H9 (cell line): ENCODE data around the gene EDN3. TPM values are rescaled to one million over a fixed set of nuclear protein-coding genes. Genes with fewer than 3 reads are reported as not detected.

Source experiments
- DNase-seq: peaks from one replicate; pipeline ENCODE4 v3.0.0-alpha.2; 2017
- H2AFZ ChIP-seq: one replicate; pipeline ENCODE4 v1.6.1; 2013; ENCODE audit warnings: mild to moderate bottlenecking, low read length, control low read depth, moderate library complexity
- H2AK5ac ChIP-seq: 2 replicates; pipeline ENCODE4 v1.6.1; 2013; ENCODE audit warnings: low read length, control low read depth, mixed read lengths; ENCODE audit not compliant: insufficient read length
- H2BK120ac ChIP-seq: one replicate; pipeline ENCODE4 v1.6.1; 2013; ENCODE audit warnings: low read depth, mild to moderate bottlenecking, low read length, control low read depth, inconsistent platforms; ENCODE audit not compliant: poor library complexity, severe bottlenecking
- H2BK12ac ChIP-seq: 2 replicates; pipeline ENCODE4 v1.6.1; 2013; ENCODE audit warnings: low read length, control low read depth, mixed read lengths, low read depth; ENCODE audit not compliant: insufficient read length
- H2BK15ac ChIP-seq: 2 replicates; pipeline ENCODE4 v1.6.1; 2013; ENCODE audit warnings: low read depth, low read length, control low read depth
- H2BK20ac ChIP-seq: one replicate; pipeline ENCODE4 v1.6.1; 2013; ENCODE audit warnings: low read depth, mild to moderate bottlenecking, low read length, control low read depth, inconsistent platforms; ENCODE audit not compliant: poor library complexity, severe bottlenecking
- H2BK5ac ChIP-seq: 2 replicates; pipeline ENCODE4 v1.6.1; 2013; ENCODE audit warnings: low read length, control low read depth, mixed read lengths; ENCODE audit not compliant: insufficient read length
- H3K14ac ChIP-seq: 2 replicates; pipeline ENCODE4 v1.6.1; 2013; ENCODE audit warnings: low read length, control low read depth; ENCODE audit not compliant: insufficient read depth
- H3K18ac ChIP-seq: 2 replicates; pipeline ENCODE4 v1.6.1; 2013; ENCODE audit warnings: low read depth, mild to moderate bottlenecking, mixed read lengths, low read length, control low read depth; ENCODE audit not compliant: insufficient read length
- H3K23ac ChIP-seq: 2 replicates; pipeline ENCODE4 v1.6.1; 2013; ENCODE audit warnings: low read length, control low read depth, mixed read lengths, low read depth; ENCODE audit not compliant: insufficient read length
- H3K23me2 ChIP-seq: 2 replicates; pipeline ENCODE4 v1.6.1; 2013; ENCODE audit warnings: low read depth, mild to moderate bottlenecking, mixed read lengths, low read length, control low read depth; ENCODE audit not compliant: insufficient read length, poor library complexity, severe bottlenecking
- H3K27ac ChIP-seq: 2 replicates; pipeline ENCODE4 v1.5.1; 2013; ENCODE audit warnings: low read length, control low read depth, mixed read lengths, low read depth; ENCODE audit not compliant: insufficient read length
- H3K27me3 ChIP-seq: 2 replicates; pipeline ENCODE4 v1.6.1; 2013; ENCODE audit warnings: low read length, control low read depth, inconsistent platforms; ENCODE audit not compliant: insufficient read depth
- H3K4ac ChIP-seq: 2 replicates; pipeline ENCODE4 v1.6.1; 2013; ENCODE audit warnings: low read depth, mild to moderate bottlenecking, control low read depth, inconsistent platforms, low read length, moderate library complexity
- H3K4me1 ChIP-seq: 2 replicates; pipeline ENCODE4 v1.6.1; 2013; ENCODE audit warnings: low read length, control low read depth, inconsistent platforms; ENCODE audit not compliant: insufficient read depth
- H3K4me2 ChIP-seq: 2 replicates; pipeline ENCODE4 v1.6.1; 2013; ENCODE audit warnings: low read length, control low read depth, mixed read lengths; ENCODE audit not compliant: insufficient read length, insufficient read depth
- H3K56ac ChIP-seq: 2 replicates; pipeline ENCODE4 v1.6.1; 2013; ENCODE audit warnings: low read depth, mild to moderate bottlenecking, mixed read lengths, low read length, control low read depth; ENCODE audit not compliant: insufficient read length
- H3K79me1 ChIP-seq: 2 replicates; pipeline ENCODE4 v1.6.1; 2013; ENCODE audit warnings: low read depth, mild to moderate bottlenecking, moderate library complexity, low read length, control low read depth, inconsistent platforms; ENCODE audit not compliant: insufficient read depth, poor library complexity, severe bottlenecking
- H3K79me2 ChIP-seq: 2 replicates; pipeline ENCODE4 v1.6.1; 2013; ENCODE audit warnings: low read length, control low read depth, inconsistent platforms; ENCODE audit not compliant: insufficient read depth
- H3K9ac ChIP-seq: 2 replicates; pipeline ENCODE4 v1.6.1; 2013; ENCODE audit warnings: low read length, control low read depth, mixed read lengths; ENCODE audit not compliant: insufficient read length; ENCODE audit errors: extremely low read depth
- H3K9me3 ChIP-seq: one replicate; pipeline ENCODE4 v1.6.1; 2013; ENCODE audit warnings: low read depth, low read length, inconsistent platforms; ENCODE audit not compliant: control insufficient read depth
- H3T11ph ChIP-seq: one replicate; pipeline ENCODE4 v1.6.1; 2013; ENCODE audit warnings: mild to moderate bottlenecking, low read length, control low read depth, inconsistent platforms
- H4K20me1 ChIP-seq: one replicate; pipeline ENCODE4 v1.6.1; 2013; ENCODE audit not compliant: control insufficient read depth, insufficient read length, insufficient read depth
- H4K5ac ChIP-seq: 2 replicates; pipeline ENCODE4 v1.6.1; 2013; ENCODE audit warnings: low read depth, mild to moderate bottlenecking, mixed read lengths, low read length, control low read depth; ENCODE audit not compliant: insufficient read length
- H4K8ac ChIP-seq: replicated peaks from 2 replicates; pipeline ENCODE4 v1.6.1; 2013; ENCODE audit warnings: low read length, control low read depth, mixed read lengths, low read depth; ENCODE audit not compliant: insufficient read length
- H4K91ac ChIP-seq: 2 replicates; pipeline ENCODE4 v1.6.1; 2013; ENCODE audit warnings: low read depth, mild to moderate bottlenecking, moderate library complexity, mixed read lengths, low read length, control low read depth; ENCODE audit not compliant: insufficient read length
- H3K27ac Mint-ChIP-seq, 3 experiments: 2 replicates in 2 of 3; 3 replicates in 1 of 3; pipeline ENCODE4 v1.8.0; 2020 to 2021; ENCODE audit warnings: mixed read lengths in 3 of 3, mild to moderate bottlenecking in 1 of 3, moderate library complexity in 1 of 3
- H3K27me3 Mint-ChIP-seq: 2 replicates; pipeline ENCODE4 v1.8.0; 2021; ENCODE audit warnings: low read depth, mild to moderate bottlenecking, moderate library complexity, mixed read lengths
- H3K36me3 Mint-ChIP-seq, 3 experiments: 2 replicates in 2 of 3; 3 replicates in 1 of 3; pipeline ENCODE4 v1.8.0; 2020 to 2021; ENCODE audit warnings: low read depth in 3 of 3, mixed read lengths in 3 of 3; ENCODE audit not compliant: insufficient read depth in 1 of 3
- H3K4me1 Mint-ChIP-seq, 2 experiments: 2 replicates each; pipeline ENCODE4 v1.8.0; 2020; ENCODE audit warnings: mixed read lengths in 2 of 2
- H3K4me3 Mint-ChIP-seq, 2 experiments: 2 replicates in 1 of 2; 3 replicates in 1 of 2; pipeline ENCODE4 v1.8.0; 2020 to 2021; ENCODE audit warnings: mild to moderate bottlenecking in 2 of 2, mixed read lengths in 2 of 2, moderate library complexity in 1 of 2
- H3K9me3 Mint-ChIP-seq, 2 experiments: 2 replicates in 1 of 2; 3 replicates in 1 of 2; pipeline ENCODE4 v1.8.0; 2020; ENCODE audit warnings: mild to moderate bottlenecking in 2 of 2, mixed read lengths in 2 of 2, moderate library complexity in 1 of 2
- CTCF ChIP-seq: fragments of 200-600 bp; sonication (generic); conservative IDR thresholded peaks from 3 replicates; pipeline ENCODE4 v1.8.0; 2021; ENCODE audit warnings: antibody characterized with exemption, mild to moderate bottlenecking
- WGBS: extraction: QIAGEN DNeasy Blood & Tissue Kit; methylation state at CpG from one replicate; pipeline ENCODE4 v1.1.7; 2013; ENCODE audit warnings: missing lambda C conversion rate, low lambda C conversion rate, mixed read lengths; ENCODE audit not compliant: insufficient read length; ENCODE audit errors: extremely low coverage; 5-methylcytosine and 5-hydroxymethylcytosine counted together
- total RNA-seq: library from RNA; stranded (reverse); gene quantifications from 2 replicates; pipeline ENCODE4 v1.2.1, GENCODE V29; 2021

Gene EDN3
- total RNA-seq, 1 experiment from 2014 or later, result 0.20 TPM

- Histone ChIP-seq H2AK5ac (no peak overlapping the region), H4K91ac (no peak overlapping the region), H3K9ac (no peak overlapping the region), H3K79me1 (no peaks in the 10 kb centered on the region), H3T11ph (no peak overlapping the region), H3K79me2 (no peaks in the 10 kb centered on the region), H2BK5ac (no peak overlapping the region), H2BK20ac (no peak overlapping the region), H3K23me2 (no peaks in the 10 kb centered on the region), H2BK15ac (no peak overlapping the region), H3K4me2 (no peak overlapping the region), H4K8ac (no peak overlapping the region), H3K23ac (no peak overlapping the region), H3K9me3 (no peaks in the 10 kb centered on the region), H3K18ac (no peak overlapping the region), H3K14ac (no peak overlapping the region), H3K27me3 (no peaks in the 10 kb centered on the region), H3K4ac (no peak overlapping the region), H2AFZ (no peak overlapping the region), H2BK12ac (no peak overlapping the region), H3K4me1 (no peaks in the 10 kb centered on the region), H2BK120ac (no peak overlapping the region), H3K27ac (no peak overlapping the region), H4K20me1 (no peaks in the 10 kb centered on the region), H4K5ac (no peak overlapping the region), H3K56ac (no peak overlapping the region)
- no peak overlapping the region for H3K4me3 Mint-ChIP-seq
- WGBS, result no CpG with 5 or more reads among the region's 16 CpGs
- no peak for DNase-seq
- no peak for TF ChIP-seq CTCF
- no peaks in the 10 kb centered on the region for H3K9me3 Mint-ChIP-seq
- peaks cover 14% of the 10 kb centered on the region for H3K27me3 Mint-ChIP-seq
- H3K27ac Mint-ChIP-seq, result no peak overlapping the region
- H3K4me1 Mint-ChIP-seq, result peaks cover 7 to 10% of the 10 kb centered on the region in 2 experiments
- peaks cover 0 to 2% (median 0%) of the 10 kb centered on the region in 3 experiments; a peak in 1 of 7 replicates for H3K36me3 Mint-ChIP-seq
Observed at GRCh38 chr20:59320854-59321647, 20.6 kb downstream of the EDN3 start.
